IMR-90 (cell line): ENCODE measurements around the gene OR2AG2. TPM values are rescaled to one million over a fixed set of nuclear protein-coding genes. Genes with fewer than 3 reads are reported as not detected.

Source experiments
- ATAC-seq: fragments of 200-7000 bp; cut with Tn5 transposase; 2 replicates; pipeline ENCODE4 v1.9.1; 2020; ENCODE audit warnings: low read depth, mild to moderate bottlenecking, moderate library complexity
- BruUV-seq: library from RNA; stranded (reverse); fragments of 400-500 nt; replicated peaks from 2 replicates; lab custom pipeline; 2021; lab: Mats Ljungman, UMichigan
- CTCF ChIA-PET: fragments of 300-600 bp; formaldehyde crosslinking; extraction: SDS; loops from one replicate; lab custom pipeline; 2021; ENCODE audit warnings: antibody characterized with exemption; lab: Yijun Ruan, JAX
- POLR2A ChIA-PET: fragments of 300-600 bp; sonication (Branson Sonifier 250); formaldehyde crosslinking; loops from one replicate; lab custom pipeline; 2022; ENCODE audit warnings: antibody characterized with exemption; ENCODE audit not compliant: unreplicated experiment; lab: Charles Lee
- DNase-seq: peaks from one replicate; pipeline ENCODE4 v3.0.0; 2013
- H2AFZ ChIP-seq: replicated peaks from 2 replicates; pipeline ENCODE3; 2013; ENCODE audit warnings: low read length, mild to moderate bottlenecking; ENCODE audit not compliant: poor library complexity
- H2AK5ac ChIP-seq: 2 replicates; pipeline ENCODE4 v1.6.1; 2013; ENCODE audit warnings: low read depth, low read length, inconsistent platforms
- H2AK9ac ChIP-seq: replicated peaks from 2 replicates; pipeline ENCODE3; 2013; ENCODE audit warnings: mild to moderate bottlenecking, low read depth, low read length, moderate library complexity; ENCODE audit not compliant: poor library complexity
- H2BK120ac ChIP-seq: 2 replicates; pipeline ENCODE4 v1.6.1; 2013; ENCODE audit warnings: low read depth, low read length, inconsistent platforms
- H2BK15ac ChIP-seq: 3 replicates; pipeline ENCODE4 v1.6.1; 2013; ENCODE audit warnings: low read depth, low read length, inconsistent platforms
- H2BK20ac ChIP-seq: 2 replicates; pipeline ENCODE4 v1.6.1; 2013; ENCODE audit warnings: low read depth, mild to moderate bottlenecking, inconsistent platforms, low read length, moderate library complexity
- H2BK5ac ChIP-seq: 2 replicates; pipeline ENCODE4 v1.6.1; 2013; ENCODE audit warnings: mild to moderate bottlenecking, low read depth, low read length, inconsistent platforms; ENCODE audit not compliant: poor library complexity, severe bottlenecking
- H3K14ac ChIP-seq: replicated peaks from 2 replicates; pipeline ENCODE4 v1.6.1; 2013; ENCODE audit warnings: low read depth, low read length, inconsistent platforms
- H3K18ac ChIP-seq: 2 replicates; pipeline ENCODE4 v1.6.1; 2013; ENCODE audit warnings: low read depth, low read length, control low read depth
- H3K23ac ChIP-seq: 2 replicates; pipeline ENCODE4 v1.6.1; 2013; ENCODE audit warnings: low read depth, low read length, inconsistent platforms
- H3K27ac ChIP-seq: 2 replicates; pipeline ENCODE4 v1.5.1; 2013; ENCODE audit warnings: mild to moderate bottlenecking, control low read depth, low read length; ENCODE audit not compliant: insufficient read depth
- H3K27me3 ChIP-seq: 2 replicates; pipeline ENCODE4 v1.6.1; 2013; ENCODE audit warnings: low read length; ENCODE audit not compliant: control insufficient read depth, insufficient read depth
- H3K36me3 ChIP-seq: 2 replicates; pipeline ENCODE4 v1.6.1; 2013; ENCODE audit warnings: low read length, mixed read lengths; ENCODE audit not compliant: control insufficient read depth, insufficient read depth
- H3K4ac ChIP-seq: 2 replicates; pipeline ENCODE4 v1.6.1; 2013; ENCODE audit warnings: low read depth, low read length, inconsistent platforms
- H3K4me1 ChIP-seq: 2 replicates; pipeline ENCODE4 v1.6.1; 2013; ENCODE audit warnings: low read length, mixed read lengths; ENCODE audit not compliant: control insufficient read depth, insufficient read depth
- H3K4me2 ChIP-seq: 2 replicates; pipeline ENCODE4 v1.6.1; 2013; ENCODE audit warnings: low read depth, mild to moderate bottlenecking, control low read depth, low read length, moderate library complexity
- H3K4me3 ChIP-seq: 2 replicates; pipeline ENCODE4 v1.5.1; 2013; ENCODE audit warnings: low read depth, mild to moderate bottlenecking, control low read depth, low read length, moderate library complexity; ENCODE audit not compliant: insufficient read depth
- H3K56ac ChIP-seq: 2 replicates; pipeline ENCODE4 v1.6.1; 2013; ENCODE audit warnings: low read length, inconsistent platforms; ENCODE audit not compliant: insufficient read depth; ENCODE audit errors: extremely low read depth
- H3K79me1 ChIP-seq, 2 experiments: 2 replicates each; pipeline ENCODE4 v1.6.1; 2013; ENCODE audit warnings: low read length in 2 of 2, inconsistent platforms in 1 of 2, low read depth in 1 of 2
- H3K9ac ChIP-seq: 2 replicates; pipeline ENCODE4 v1.6.1; 2013; ENCODE audit warnings: low read depth, low read length, control low read depth
- H3K9me1 ChIP-seq: 2 replicates; pipeline ENCODE4 v1.6.1; 2013; ENCODE audit warnings: low read length, inconsistent platforms; ENCODE audit not compliant: insufficient read depth
- H3K9me3 ChIP-seq: 2 replicates; pipeline ENCODE4 v1.6.1; 2013; ENCODE audit warnings: low read length; ENCODE audit not compliant: control insufficient read depth, insufficient read depth
- H4K20me1 ChIP-seq: 2 replicates; pipeline ENCODE4 v1.6.1; 2013; ENCODE audit warnings: low read length, inconsistent platforms; ENCODE audit not compliant: insufficient read depth
- H4K5ac ChIP-seq: 2 replicates; pipeline ENCODE4 v1.6.1; 2013; ENCODE audit warnings: mild to moderate bottlenecking, low read depth, low read length, control low read depth
- H4K8ac ChIP-seq, 2 experiments: 2 replicates each; pipeline ENCODE4 v1.6.1; 2013; ENCODE audit warnings: low read depth in 2 of 2, low read length in 2 of 2, control low read depth in 1 of 2, inconsistent platforms in 1 of 2
- H4K91ac ChIP-seq: 2 replicates; pipeline ENCODE4 v1.6.1; 2013; ENCODE audit warnings: low read depth, low read length, inconsistent platforms; ENCODE audit not compliant: insufficient read depth
- BHLHE40 ChIP-seq: fragments of 150-350 bp; IDR thresholded peaks from 2 replicates; pipeline ENCODE4 v1.6.1; 2016; ENCODE audit warnings: mild to moderate bottlenecking, low read depth, low read length
- CEBPB ChIP-seq: IDR thresholded peaks from 2 replicates; pipeline ENCODE4 v1.6.1; 2012; ENCODE audit warnings: low read depth, low read length, improper control_type of control experiment
- CHD1 ChIP-seq: IDR thresholded peaks from 2 replicates; pipeline ENCODE4 v1.6.1; 2012; ENCODE audit warnings: low read depth, low read length, improper control_type of control experiment
- CTCF ChIP-seq: conservative IDR thresholded peaks from 2 replicates; pipeline ENCODE4 v1.5.1; 2012; ENCODE audit warnings: mild to moderate bottlenecking, low read depth, low read length, improper control_type of control experiment
- FOS ChIP-seq: fragments of 150-350 bp; IDR thresholded peaks from 2 replicates; pipeline ENCODE4 v1.6.1; 2016; ENCODE audit warnings: low read depth, low read length
- MAFK ChIP-seq: IDR thresholded peaks from 2 replicates; pipeline ENCODE4 v1.6.1; 2012; ENCODE audit warnings: low read depth, low read length, improper control_type of control experiment
- MAZ ChIP-seq: IDR thresholded peaks from 2 replicates; pipeline ENCODE4 v1.6.1; 2012; ENCODE audit warnings: low read depth, mild to moderate bottlenecking, low read length, improper control_type of control experiment, moderate library complexity, borderline replicate concordance
- POLR2A ChIP-seq: IDR thresholded peaks from 2 replicates; pipeline ENCODE4 v1.6.1; 2012; ENCODE audit warnings: mild to moderate bottlenecking, low read depth, low read length
- RAD21 ChIP-seq: IDR thresholded peaks from 2 replicates; pipeline ENCODE4 v1.6.1; 2012; ENCODE audit warnings: low read length, improper control_type of control experiment
- RCOR1 ChIP-seq: IDR thresholded peaks from 2 replicates; pipeline ENCODE4 v1.6.1; 2012; ENCODE audit warnings: mild to moderate bottlenecking, low read length, improper control_type of control experiment; ENCODE audit not compliant: insufficient replicate concordance
- RFX5 ChIP-seq: IDR thresholded peaks from 2 replicates; pipeline ENCODE4 v1.8.0; 2012; ENCODE audit warnings: low read depth, mild to moderate bottlenecking, low read length, moderate library complexity
- SMC3 ChIP-seq: fragments of 150-350 bp; IDR thresholded peaks from 2 replicates; pipeline ENCODE4 v1.6.1; 2016; ENCODE audit warnings: low read depth, mild to moderate bottlenecking, antibody characterized with exemption, low read length, moderate library complexity
- USF2 ChIP-seq: fragments of 150-350 bp; IDR thresholded peaks from 2 replicates; pipeline ENCODE4 v1.6.1; 2017; ENCODE audit warnings: mild to moderate bottlenecking, antibody characterized with exemption, low read length, low read depth
- WGBS, 2 experiments: methylation state at CpG; one replicate each; pipeline versions ENCODE4 v1.1.5 to v1.1.7; 2013; ENCODE audit warnings: missing lambda C conversion rate in 2 of 2; ENCODE audit not compliant: insufficient read length in 1 of 2; ENCODE audit errors: extremely low coverage in 2 of 2; 5-methylcytosine and 5-hydroxymethylcytosine counted together
- dilution Hi-C: fragments of 300-500 bp; cut with HindIII; formaldehyde crosslinking; loops from one replicate; pipeline ENCODE4 v1.14.3; 2018; ENCODE audit warnings: low sequenced_read_pairs; ENCODE audit not compliant: unreplicated experiment
- in situ Hi-C: fragments of 300-500 bp; cut with MboI; formaldehyde crosslinking; loops from 3 replicates; pipeline ENCODE4 v1.14.3; 2019; ENCODE audit warnings: low sequenced_read_pairs, inconsistent platforms, mixed read lengths
- intact Hi-C: fragments of 100-400 bp; cut with micrococcal nuclease; formaldehyde crosslinking; loops from 2 replicates; pipeline ENCODE4 v1.10.0; 2022
- polyA plus RNA-seq, 3 experiments: library from polyadenylated mRNA; depleted of rRNA; stranded (reverse); fragments of >200 nt; gene quantifications; 2 replicates each; pipeline ENCODE4 v1.2.3, GENCODE V29; 2012; ENCODE audit warnings: low replicate concordance in 1 of 3
- total RNA-seq: library from RNA; depleted of rRNA; stranded (reverse); fragments of >200 nt; gene quantifications from 2 replicates; pipeline ENCODE4 v1.2.3, GENCODE V29; 2012

The OR2AG2 gene
- total and polyA plus RNA-seq, 2 of the 4 experiments (the other 2 are of a cell fraction): 0.22 to 0.54 TPM

- H3K18ac ChIP-seq: no peak overlapping the region
- no peaks in the 10 kb centered on the region for H4K20me1 ChIP-seq
- CTCF ChIA-PET: interaction anchor here (2.2 to 2.5 kb wide), 2 partner anchors 8 to 10 kb away, joined by 9 to 17 read pairs; no protein-coding TSS in a partner anchor
- no TSS peak for BruUV-seq
- H3K4me1 ChIP-seq: no peaks in the 10 kb centered on the region
- no peak overlapping the region for H2AK9ac ChIP-seq
- no peak overlapping the region for H4K8ac ChIP-seq
- H2AK5ac ChIP-seq: no peak overlapping the region
- no peak overlapping the region for H4K91ac ChIP-seq
- no peak overlapping the region for H2AFZ ChIP-seq
- TF ChIP-seq RAD21: no peak
- TF ChIP-seq BHLHE40: no peak
- TF ChIP-seq RFX5: no peak
- no peak for TF ChIP-seq RCOR1
- TF ChIP-seq SMC3: no peak
- TF ChIP-seq CEBPB: no peak
- no peak for TF ChIP-seq CTCF
- no peak for TF ChIP-seq MAZ
- no peak for TF ChIP-seq CHD1
- no peak for TF ChIP-seq FOS
- no peak for TF ChIP-seq MAFK
- no peak for TF ChIP-seq POLR2A
- TF ChIP-seq USF2: no peak
- no peak overlapping the region for H3K4me3 ChIP-seq
- H3K27ac ChIP-seq: no peak overlapping the region
- dilution Hi-C loops (no loop called here), in situ Hi-C loops (no loop called here), intact Hi-C loops (no loop called here)
- no peak overlapping the region for H3K9ac ChIP-seq
- H2BK15ac ChIP-seq: no peak overlapping the region
- H3K23ac ChIP-seq: no peak overlapping the region
- no peak overlapping the region for H2BK20ac ChIP-seq
- no peak overlapping the region for H3K14ac ChIP-seq
- no peak overlapping the region for H3K4me2 ChIP-seq
- H3K27me3 ChIP-seq: peaks cover 2% of the 10 kb centered on the region; the same call in 1 of the 2 replicates
- no peak overlapping the region for H2BK120ac ChIP-seq
- no peaks in the 10 kb centered on the region for H3K9me3 ChIP-seq
- H4K5ac ChIP-seq: no peak overlapping the region
- H3K36me3 ChIP-seq: no peaks in the 10 kb centered on the region
- POLR2A ChIA-PET: no interaction called here
- ATAC-seq (no peak), DNase-seq (no peak)
- no CpG with 5 or more reads among the region's 3 CpGs for WGBS, 2 experiments
- no peaks in the 10 kb centered on the region for H3K9me1 ChIP-seq
- H2BK5ac ChIP-seq: no peak overlapping the region
- no peaks in the 10 kb centered on the region for H3K79me1 ChIP-seq
- no peak overlapping the region for H3K56ac ChIP-seq
- no peak overlapping the region for H3K4ac ChIP-seq
These were observed 24.6 kb downstream of the OR2AG2 start for GRCh38 chr11:6747097-6747668.
